GM04503 (cell line): ENCODE results near the gene CTXN1.
"Not testable (repeated sequence)": the region's sequence is repeated elsewhere in the genome, so short reads cannot be mapped to it uniquely, and the experiment has no call there.

Experiments
- DNase-seq: peaks from one replicate; pipeline ENCODE4 v3.0.0-alpha.2; 2012; ENCODE audit warnings: low read depth

Gene CTXN1

GRCh38 chr19:7926021-7926726 is at the start of gene CTXN1:
CTXN1 (minus strand) TSS chr19:7926135; CDS start chr19:7925538, 597 bp downstream.
- DNase-seq = no peak

GRCh38 chr19:7975037-7975436 is 49.1 kb upstream of the CTXN1 start:
- no peak for DNase-seq

GRCh38 chr19:7973883-7974282 is 47.9 kb upstream of the CTXN1 start:
- DNase-seq = no peak

- DNase-seq = no peak
These were observed 45.9 kb upstream of the CTXN1 start for GRCh38 chr19:7971553-7972520.

- DNase-seq = no peak
These were observed 44.9 kb upstream of the CTXN1 start for GRCh38 chr19:7970716-7971448.

- DNase-seq = no peak
These were observed 43.6 kb upstream of the CTXN1 start for GRCh38 chr19:7969555-7969939.

GRCh38 chr19:7968796-7969554 is 43.0 kb upstream of the CTXN1 start:
- DNase-seq = no peak

- no peak for DNase-seq
These were observed 42.3 kb upstream of the CTXN1 start for GRCh38 chr19:7968008-7968795.

GRCh38 chr19:7965921-7966665 is 40.2 kb upstream of the CTXN1 start:
- DNase-seq = no peak

- DNase-seq = no peak
These were observed 39.4 kb upstream of the CTXN1 start for GRCh38 chr19:7965259-7965841.

GRCh38 chr19:7963566-7963965 is 37.6 kb upstream of the CTXN1 start:
- no peak for DNase-seq

GRCh38 chr19:7962644-7963268 is 36.8 kb upstream of the CTXN1 start:
- no peak for DNase-seq

- no peak for DNase-seq
These were observed 36.1 kb upstream of the CTXN1 start for GRCh38 chr19:7961920-7962626.

GRCh38 chr19:7961082-7961481 is 35.1 kb upstream of the CTXN1 start:
- not testable (repeated sequence) for DNase-seq

- no peak for DNase-seq
These were observed 33.3 kb upstream of the CTXN1 start for GRCh38 chr19:7959211-7959610.

- no peak for DNase-seq
These were observed 29.8 kb upstream of the CTXN1 start for GRCh38 chr19:7955696-7956095.

GRCh38 chr19:7953576-7953975 is 27.6 kb upstream of the CTXN1 start:
- no peak for DNase-seq

GRCh38 chr19:7953060-7953459 is 27.1 kb upstream of the CTXN1 start:
- DNase-seq = no peak

GRCh38 chr19:7947939-7948338 is 22.0 kb upstream of the CTXN1 start:
- no peak for DNase-seq
